Thoracic aorta (tissue), 2 donors: ENCODE measurements around the gene AOPEP. TPM values are rescaled to one million over a fixed set of nuclear protein-coding genes. Genes with fewer than 3 reads are reported as not detected.

Experiments used
- ATAC-seq: fragments of 150-250 bp; one replicate; pipeline ENCODE4 v1.8.0; 2017; ENCODE audit warnings: low read depth; ENCODE audit not compliant: insufficient number of reproducible peaks, low FRiP score
- DNase-seq: peaks from one replicate; pipeline ENCODE4 v3.0.0-alpha.2; 2020; ENCODE audit warnings: low spot score
- H3K27ac ChIP-seq, 2 donors: fragments of 200-600 bp; sonication (generic); 1 replicate in 1 of 2; 2 replicates in 1 of 2; pipeline ENCODE4 v1.5.1; 2016; ENCODE audit warnings: mild to moderate bottlenecking in 2 of 2, moderate library complexity in 2 of 2
- H3K27me3 ChIP-seq: fragments of 200-600 bp; sonication (generic); replicated peaks from 2 replicates; pipeline ENCODE4 v1.6.0; 2016; ENCODE audit warnings: mild to moderate bottlenecking; ENCODE audit not compliant: insufficient read depth
- H3K36me3 ChIP-seq: fragments of 200-600 bp; sonication (generic); one replicate; pipeline ENCODE4 v1.5.1; 2016
- H3K4me1 ChIP-seq, 2 donors: fragments of 200-600 bp; sonication (generic); 1 replicate in 1 of 2; 2 replicates in 1 of 2; pipeline versions ENCODE4 v1.5.1 to v1.6.0; 2016; ENCODE audit warnings: low read depth in 2 of 2, mild to moderate bottlenecking in 1 of 2; ENCODE audit not compliant: control insufficient read depth in 1 of 2
- H3K4me3 ChIP-seq: fragments of 200-600 bp; sonication (generic); 2 replicates; pipeline ENCODE4 v1.5.1; 2016; ENCODE audit warnings: mild to moderate bottlenecking
- H3K9me3 ChIP-seq: fragments of 200-600 bp; sonication (generic); 2 replicates; pipeline ENCODE4 v1.5.1; 2016
- total RNA-seq, 2 donors: library from RNA; depleted of rRNA; stranded (reverse); fragments of >200 nt; gene quantifications; one replicate each; pipeline versions ENCODE4 v1.1.0 to v1.2.3, GENCODE V29; 2016
- TF ChIP-seq, protein P1 (sequence below): fragments of 200-600 bp; sonication (generic); IDR thresholded peaks from one replicate; pipeline ENCODE4 v1.5.1; 2019; ENCODE audit warnings: antibody characterized with exemption

AOPEP gene
- total RNA-seq, 2 donors from 2014 or later = 494 to 668 TPM

DNA sequence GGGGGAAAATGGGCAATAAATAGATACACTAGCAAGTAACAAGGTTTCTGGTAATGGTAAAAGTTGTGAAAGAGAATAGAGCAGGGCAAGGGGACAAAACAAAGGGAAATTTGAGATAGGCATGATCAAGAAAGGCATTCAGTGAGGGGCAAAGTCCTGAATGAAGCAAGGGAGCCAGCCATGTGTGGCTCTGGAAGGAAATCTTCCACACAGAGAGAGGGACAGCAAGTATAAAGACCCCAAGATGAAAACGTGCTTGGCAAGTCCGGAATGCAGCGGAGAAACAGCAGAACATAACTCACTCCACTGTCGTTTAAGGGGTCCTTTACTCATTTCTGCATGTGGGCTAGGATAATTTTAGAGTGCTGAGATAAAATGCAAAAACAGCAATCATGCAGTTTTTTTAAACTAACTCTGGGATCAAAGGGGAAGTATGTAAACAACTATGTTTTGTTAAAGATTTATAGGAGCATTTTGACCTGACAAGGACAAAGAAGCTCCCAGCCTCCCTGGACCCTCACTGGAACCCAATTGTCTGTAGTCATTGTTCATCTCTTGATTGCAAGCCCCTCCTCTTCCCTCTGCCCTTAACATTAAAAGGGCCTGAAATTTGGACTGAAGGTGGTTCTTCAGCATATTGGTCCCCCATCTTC, 22.9 kb upstream of the AOPEP start:
- no peak overlapping the region for H3K27ac ChIP-seq
- ATAC-seq = no peak
- H3K4me1 ChIP-seq = no peaks in the 10 kb centered on the region
- TF ChIP-seq, protein P1, sequence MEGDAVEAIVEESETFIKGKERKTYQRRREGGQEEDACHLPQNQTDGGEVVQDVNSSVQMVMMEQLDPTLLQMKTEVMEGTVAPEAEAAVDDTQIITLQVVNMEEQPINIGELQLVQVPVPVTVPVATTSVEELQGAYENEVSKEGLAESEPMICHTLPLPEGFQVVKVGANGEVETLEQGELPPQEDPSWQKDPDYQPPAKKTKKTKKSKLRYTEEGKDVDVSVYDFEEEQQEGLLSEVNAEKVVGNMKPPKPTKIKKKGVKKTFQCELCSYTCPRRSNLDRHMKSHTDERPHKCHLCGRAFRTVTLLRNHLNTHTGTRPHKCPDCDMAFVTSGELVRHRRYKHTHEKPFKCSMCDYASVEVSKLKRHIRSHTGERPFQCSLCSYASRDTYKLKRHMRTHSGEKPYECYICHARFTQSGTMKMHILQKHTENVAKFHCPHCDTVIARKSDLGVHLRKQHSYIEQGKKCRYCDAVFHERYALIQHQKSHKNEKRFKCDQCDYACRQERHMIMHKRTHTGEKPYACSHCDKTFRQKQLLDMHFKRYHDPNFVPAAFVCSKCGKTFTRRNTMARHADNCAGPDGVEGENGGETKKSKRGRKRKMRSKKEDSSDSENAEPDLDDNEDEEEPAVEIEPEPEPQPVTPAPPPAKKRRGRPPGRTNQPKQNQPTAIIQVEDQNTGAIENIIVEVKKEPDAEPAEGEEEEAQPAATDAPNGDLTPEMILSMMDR = no peak
- no peaks in the 10 kb centered on the region for H3K36me3 ChIP-seq
- H3K27me3 ChIP-seq = no peaks in the 10 kb centered on the region
- DNase-seq = no peak
- no peak overlapping the region for H3K4me3 ChIP-seq
- H3K9me3 ChIP-seq = no peaks in the 10 kb centered on the region

GRCh38 chr9:94705162-94705702, 21.3 kb upstream of the AOPEP start:
- ATAC-seq = no peak
- DNase-seq = no peak

GRCh38 chr9:94706922-94707321, 19.6 kb upstream of the AOPEP start:
- Histone ChIP-seq H3K4me1 (no peaks in the 10 kb centered on the region), H3K36me3 (no peaks in the 10 kb centered on the region), H3K27ac (no peak overlapping the region), H3K4me3 (no peak overlapping the region), H3K27me3 (no peaks in the 10 kb centered on the region), H3K9me3 (no peaks in the 10 kb centered on the region)
- ATAC-seq = no peak
- DNase-seq = no peak
- TF ChIP-seq, protein P1 = no peak

More at GRCh38 chr9:94705162-94705702, 21.3 kb upstream of the AOPEP start:
- Histone ChIP-seq H3K4me3 (no peak overlapping the region), H3K9me3 (no peaks in the 10 kb centered on the region), H3K4me1 (no peaks in the 10 kb centered on the region), H3K36me3 (no peaks in the 10 kb centered on the region), H3K27ac (no peak overlapping the region), H3K27me3 (no peaks in the 10 kb centered on the region)
- TF ChIP-seq, protein P1 = no peak

DNA sequence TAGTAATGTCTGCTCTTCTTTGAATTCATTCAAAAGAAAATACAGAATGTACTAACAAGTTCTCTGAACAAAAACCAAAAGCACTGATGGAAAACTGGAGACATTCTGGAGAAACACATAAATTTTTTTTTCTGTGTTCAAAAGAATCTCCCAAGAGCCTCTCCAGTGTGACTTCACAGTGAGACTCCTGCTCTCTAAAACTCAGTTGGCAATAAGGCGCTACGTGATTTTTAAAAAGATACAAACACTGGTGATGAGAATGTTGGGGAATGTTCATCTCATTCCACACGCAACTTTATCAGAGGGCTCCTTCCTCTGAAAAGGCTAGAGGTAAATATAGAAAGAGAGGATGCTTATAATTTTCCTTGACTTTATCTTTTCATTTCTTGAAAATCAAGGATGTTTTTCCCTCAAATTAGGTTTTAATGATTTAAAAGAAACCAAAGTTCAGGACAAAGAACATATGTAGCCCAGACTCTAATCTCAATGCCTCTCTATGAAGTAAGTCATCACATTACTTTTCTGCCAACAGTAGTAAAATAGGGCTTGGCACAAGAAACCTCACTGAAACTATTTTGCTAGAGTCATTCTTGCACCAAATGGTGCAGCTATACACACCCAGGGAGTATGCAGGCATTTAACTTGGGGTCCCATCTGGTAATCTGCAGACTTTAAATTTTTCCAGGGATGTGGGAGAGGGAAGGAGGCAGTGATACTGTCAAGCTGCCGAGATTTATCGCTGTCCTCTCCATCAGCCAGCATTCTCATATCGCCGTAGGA, 12.9 kb upstream of the AOPEP start:
- DNase-seq (no peak), ATAC-seq (no peak)
- TF ChIP-seq, protein P1 = no peak
- Histone ChIP-seq H3K27ac (no peak overlapping the region), H3K4me1 (no peaks in the 10 kb centered on the region), H3K9me3 (no peaks in the 10 kb centered on the region), H3K36me3 (no peaks in the 10 kb centered on the region), H3K4me3 (no peak overlapping the region), H3K27me3 (no peaks in the 10 kb centered on the region)

- DNase-seq (no peak), ATAC-seq (no peak)
- Histone ChIP-seq H3K4me3 (no peak overlapping the region), H3K27ac (no peak overlapping the region), H3K27me3 (no peaks in the 10 kb centered on the region), H3K9me3 (no peaks in the 10 kb centered on the region), H3K4me1 (no peaks in the 10 kb centered on the region), H3K36me3 (no peaks in the 10 kb centered on the region)
- TF ChIP-seq, protein P1 = no peak
Observed at GRCh38 chr9:94714494-94714893, 12.0 kb upstream of the AOPEP start.
